CD14-positive monocyte (primary cell): ENCODE measurements around the gene COX5A. TPM values are rescaled to one million over a fixed set of nuclear protein-coding genes. Genes with fewer than 3 reads are reported as not detected.
A peak's percentile ranks its signal among the peaks of the same experiment; 100 is the strongest.

Source experiments
- DNase-seq, 3 donors: peaks; one replicate each; pipeline ENCODE4 v3.0.0-alpha.2; 2011 to 2022
- H2AFZ ChIP-seq: 2 replicates; pipeline ENCODE4 v1.6.0; 2012; ENCODE audit warnings: mild to moderate bottlenecking, low read depth, low read length, inconsistent platforms; ENCODE audit not compliant: insufficient read depth, poor library complexity, severe bottlenecking
- H3K27ac ChIP-seq, 2 donors: 1 replicate in 1 of 2; 2 replicates in 1 of 2; pipeline ENCODE4 v1.5.1; 2012 to 2013; ENCODE audit warnings: low read length in 2 of 2, control low read depth in 1 of 2, inconsistent platforms in 1 of 2, low read depth in 1 of 2, mild to moderate bottlenecking in 1 of 2
- H3K27me3 ChIP-seq, 2 donors: one replicate each; pipeline versions ENCODE4 v1.6.0 to v1.6.1; 2011 to 2013; ENCODE audit warnings: low read length in 2 of 2; ENCODE audit not compliant: control insufficient read depth in 2 of 2, insufficient read depth in 2 of 2
- H3K36me3 ChIP-seq, 2 donors: replicated peaks in 1 of 2; 1 replicate in 1 of 2; 2 replicates in 1 of 2; pipeline versions ENCODE4 v1.5.1 to v1.6.1; 2012 to 2013; ENCODE audit warnings: low read length in 2 of 2, control low read depth in 1 of 2, inconsistent platforms in 1 of 2, mild to moderate bottlenecking in 1 of 2; ENCODE audit not compliant: insufficient read depth in 2 of 2, control insufficient read depth in 1 of 2
- H3K4me1 ChIP-seq, 2 donors: 1 replicate in 1 of 2; 2 replicates in 1 of 2; pipeline versions ENCODE4 v1.5.1 to v1.6.1; 2012 to 2013; ENCODE audit warnings: low read length in 2 of 2, control low read depth in 1 of 2, inconsistent platforms in 1 of 2, mild to moderate bottlenecking in 1 of 2, moderate library complexity in 1 of 2; ENCODE audit not compliant: insufficient read depth in 2 of 2, control insufficient read depth in 1 of 2
- H3K4me2 ChIP-seq: replicated peaks from 2 replicates; pipeline ENCODE3; 2012; ENCODE audit warnings: low read length, moderate library complexity, mild to moderate bottlenecking; ENCODE audit not compliant: poor library complexity, severe bottlenecking; ENCODE audit errors: extremely low read depth
- H3K4me3 ChIP-seq, 3 experiments: fragments of 200-600 bp in 1 of 3; sonication (generic) in 1 of 3; replicated peaks in 1 of 3; 1 replicate in 2 of 3; 2 replicates in 1 of 3; pipeline ENCODE4 v1.5.1; 2011 to 2013; ENCODE audit warnings: low read length in 3 of 3, mild to moderate bottlenecking in 3 of 3, control low read depth in 2 of 3, low read depth in 2 of 3, inconsistent platforms in 1 of 3, moderate library complexity in 1 of 3
- H3K79me2 ChIP-seq: 2 replicates; pipeline ENCODE4 v1.6.0; 2012; ENCODE audit warnings: mild to moderate bottlenecking, control low read depth, inconsistent platforms, low read length, moderate library complexity; ENCODE audit not compliant: insufficient read depth
- H3K9ac ChIP-seq: 2 replicates; pipeline ENCODE4 v1.6.0; 2017; ENCODE audit warnings: low read length, mild to moderate bottlenecking; ENCODE audit not compliant: insufficient read depth, poor library complexity, severe bottlenecking
- H3K9me3 ChIP-seq, 2 donors: replicated peaks in 1 of 2; 1 replicate in 1 of 2; 2 replicates in 1 of 2; pipeline versions ENCODE4 v1.5.1 to v1.6.1; 2012 to 2013; ENCODE audit warnings: low read length in 2 of 2, control low read depth in 1 of 2; ENCODE audit not compliant: control insufficient read depth in 1 of 2, insufficient read depth in 1 of 2
- H4K20me1 ChIP-seq: 2 replicates; pipeline ENCODE4 v1.6.0; 2012; ENCODE audit warnings: mild to moderate bottlenecking, low read length, control low read depth, moderate library complexity; ENCODE audit not compliant: insufficient read depth
- H3K27ac Mint-ChIP-seq, 7 donors: one replicate each; pipeline ENCODE4 v1.8.0; 2020; ENCODE audit warnings: mild to moderate bottlenecking in 7 of 7, mixed read lengths in 7 of 7, moderate library complexity in 6 of 7, inconsistent platforms in 2 of 7
- H3K27me3 Mint-ChIP-seq, 3 donors: one replicate each; pipeline ENCODE4 v1.8.0; 2021 to 2022; ENCODE audit warnings: low read depth in 3 of 3, mild to moderate bottlenecking in 3 of 3, mixed read lengths in 3 of 3, moderate library complexity in 3 of 3, inconsistent platforms in 1 of 3
- H3K36me3 Mint-ChIP-seq, 2 donors: one replicate each; pipeline ENCODE4 v1.8.0; 2020; ENCODE audit warnings: mixed read lengths in 2 of 2, inconsistent platforms in 1 of 2, mild to moderate bottlenecking in 1 of 2
- H3K4me1 Mint-ChIP-seq: one replicate; pipeline ENCODE4 v1.8.0; 2020; ENCODE audit warnings: mild to moderate bottlenecking, mixed read lengths
- H3K4me3 Mint-ChIP-seq, 2 donors: one replicate each; pipeline ENCODE4 v1.8.0; 2020; ENCODE audit warnings: mild to moderate bottlenecking in 2 of 2, mixed read lengths in 2 of 2, moderate library complexity in 1 of 2
- H3K9me3 Mint-ChIP-seq, 7 donors: one replicate each; pipeline ENCODE4 v1.8.0; 2020 to 2022; ENCODE audit warnings: mixed read lengths in 7 of 7, mild to moderate bottlenecking in 6 of 7, moderate library complexity in 6 of 7, inconsistent platforms in 2 of 7
- CTCF ChIP-seq: fragments of 200-600 bp; IDR thresholded peaks from one replicate; pipeline ENCODE4 v1.8.0; 2022; ENCODE audit warnings: antibody characterized with exemption, mild to moderate bottlenecking
- WGBS: methylation state at CpG from one replicate; pipeline ENCODE4 v1.1.5; 2013; ENCODE audit warnings: missing lambda C conversion rate; ENCODE audit not compliant: insufficient coverage; 5-methylcytosine and 5-hydroxymethylcytosine counted together
- intact Hi-C, 2 donors: fragments of 100-400 bp; cut with micrococcal nuclease; formaldehyde crosslinking; loops; one replicate each; pipeline versions ENCODE4 v1.15.0 to v1.15.1; 2023
- polyA plus RNA-seq, 3 donors: library from polyadenylated mRNA; depleted of rRNA in 1 of 3; unstranded in 2 of 3; stranded (reverse) in 1 of 3; fragments of 300-500 nt in 2 of 3; fragments of >200 nt in 1 of 3; fragmentation: Illumina TruSeq in 2 of 3; gene quantifications; 1 replicate in 2 of 3; 2 replicates in 1 of 3; pipeline ENCODE4 v1.2.3, GENCODE V29; 2012 to 2021

Gene COX5A
- polyA plus RNA-seq, 3 donors: 127 to 498 (median 434) TPM

GRCh38 chr15:74933573-74933972, 4.3 kb downstream of the COX5A start:
- peaks cover 20 to 36% of the 10 kb centered on the region in 2 donors for H3K36me3 ChIP-seq
- Mint-ChIP-seq H3K36me3 (peaks cover 22 to 44% of the 10 kb centered on the region in 2 donors), H3K27ac (peak overlapping the region in 2 of 7 donors; percentile 4 to 6), H3K4me3 (no peak overlapping the region), H3K9me3 (no peaks in the 10 kb centered on the region), H3K27me3 (no peaks in the 10 kb centered on the region), H3K4me1 (peaks cover 28% of the 10 kb centered on the region)
- H3K9me3 ChIP-seq: no peaks in the 10 kb centered on the region
- DNase-seq: no peak
- H2AFZ ChIP-seq: no peak overlapping the region
- peaks cover 77% of the 10 kb centered on the region for H4K20me1 ChIP-seq
- no peak overlapping the region for H3K4me3 ChIP-seq
- intact Hi-C loops: no loop called here
- H3K79me2 ChIP-seq: peaks cover 92% of the 10 kb centered on the region
- WGBS: 84% methylated on average over 2 of the region's 2 CpGs
- H3K9ac ChIP-seq: no peak overlapping the region
- H3K27ac ChIP-seq: no peak overlapping the region
- no peak overlapping the region for H3K4me2 ChIP-seq
- TF ChIP-seq CTCF: no peak
- H3K4me1 ChIP-seq: peaks cover 16 to 29% of the 10 kb centered on the region in 2 donors
- no peaks in the 10 kb centered on the region for H3K27me3 ChIP-seq

GRCh38 chr15:74928771-74929198, 9.1 kb downstream of the COX5A start:
- Histone ChIP-seq H3K4me1 (no peaks in the 10 kb centered on the region), H3K9ac (no peak overlapping the region), H3K27ac (no peak overlapping the region), H4K20me1 (peaks cover 74% of the 10 kb centered on the region), H3K4me2 (no peak overlapping the region), H3K36me3 (peaks cover 54 to 76% of the 10 kb centered on the region in 2 donors), H3K4me3 (no peak overlapping the region), H3K9me3 (no peaks in the 10 kb centered on the region), H3K27me3 (no peaks in the 10 kb centered on the region), H2AFZ (no peak overlapping the region), H3K79me2 (peaks cover 77% of the 10 kb centered on the region)
- no peak for DNase-seq
- 93% methylated on average over 3 of the region's 5 CpGs for WGBS
- Mint-ChIP-seq H3K9me3 (no peaks in the 10 kb centered on the region), H3K27ac (no peak overlapping the region), H3K36me3 (peaks cover 41 to 78% of the 10 kb centered on the region in 2 donors), H3K27me3 (no peaks in the 10 kb centered on the region), H3K4me3 (no peak overlapping the region), H3K4me1 (peaks cover 2% of the 10 kb centered on the region)
- intact Hi-C loops: no loop called here
- TF ChIP-seq CTCF: no peak
